ENCODE data around the gene NIT1.

NIT1 gene

GRCh38 chr1:161084597-161084988 is 33.3 kb upstream of the NIT1 start:
- Histone ChIP-seq H3K36me3 (ENCODE audit: control insufficient read depth, insufficient read depth, low read length) (no peaks in the 10 kb centered on the region), H3K9me3 (ENCODE audit: control insufficient read depth, insufficient read depth, low read length) (no peaks in the 10 kb centered on the region), H3K27ac (ENCODE audit: low read length) (no peak overlapping the region), H3K27me3 (ENCODE audit: control insufficient read depth, insufficient read depth, low read length) (no peaks in the 10 kb centered on the region), H3K4me3 (ENCODE audit: low read length) (no peak overlapping the region), H3K4me1 (ENCODE audit: control insufficient read depth, insufficient read depth, low read length) (0 out of 2 replicates have a peak, but pooled peaks cover 2% of the 10 kb centered on the region)
- DNase-seq (ENCODE audit: low read depth, low spot score), result no peak
- no CpG with 5 or more reads among the region's 1 CpG for WGBS (ENCODE audit: insufficient coverage, insufficient read length)

GRCh38 chr1:161085165-161085564 is 32.7 kb upstream of the NIT1 start:
- Histone ChIP-seq H3K27ac (ENCODE audit: low read length) (no peak overlapping the region), H3K9me3 (ENCODE audit: control insufficient read depth, insufficient read depth, low read length) (no peaks in the 10 kb centered on the region), H3K4me1 (ENCODE audit: control insufficient read depth, insufficient read depth, low read length) (0 out of 2 replicates have a peak, but pooled peaks cover 2% of the 10 kb centered on the region), H3K36me3 (ENCODE audit: control insufficient read depth, insufficient read depth, low read length) (no peaks in the 10 kb centered on the region), H3K27me3 (ENCODE audit: control insufficient read depth, insufficient read depth, low read length) (no peaks in the 10 kb centered on the region), H3K4me3 (ENCODE audit: low read length) (no peak overlapping the region)
- no peak for DNase-seq (ENCODE audit: low read depth, low spot score)
- WGBS (ENCODE audit: insufficient coverage, insufficient read length), result no CpG with 5 or more reads among the region's 2 CpGs

GRCh38 chr1:161086457-161086856 is 31.4 kb upstream of the NIT1 start:
- Histone ChIP-seq H3K4me1 (ENCODE audit: control insufficient read depth, insufficient read depth, low read length) (0 out of 2 replicates have a peak, but pooled peaks cover 2% of the 10 kb centered on the region), H3K27me3 (ENCODE audit: control insufficient read depth, insufficient read depth, low read length) (no peaks in the 10 kb centered on the region), H3K27ac (ENCODE audit: low read length) (no peak overlapping the region), H3K9me3 (ENCODE audit: control insufficient read depth, insufficient read depth, low read length) (no peaks in the 10 kb centered on the region), H3K4me3 (ENCODE audit: low read length) (no peak overlapping the region), H3K36me3 (ENCODE audit: control insufficient read depth, insufficient read depth, low read length) (no peaks in the 10 kb centered on the region)
- no peak for DNase-seq (ENCODE audit: low read depth, low spot score)
- no CpG with 5 or more reads among the region's 4 CpGs for WGBS (ENCODE audit: insufficient coverage, insufficient read length)

- no peak overlapping the region for H3K27ac ChIP-seq (ENCODE audit: low read length)
Observed at GRCh38 chr1:161088587-161089110, 29.3 kb upstream of the NIT1 start.

GRCh38 chr1:161089251-161089924 is 28.5 kb upstream of the NIT1 start, which contains the start of gene NECTIN4:
Gene NECTIN4, minus strand, starts transcription at chr1:161089558. Its CDS starts 262 bp downstream, at chr1:161089296.
- no peak within 1 kb of the TSS for H3K27ac ChIP-seq (ENCODE audit: low read length)
- no peak within 1 kb of the TSS for H3K4me3 ChIP-seq (ENCODE audit: low read length)
- DNase-seq (ENCODE audit: low read depth, low spot score), result no peak
- no peaks in the 10 kb centered on the region for H3K27me3 ChIP-seq (ENCODE audit: control insufficient read depth, insufficient read depth, low read length)
- H3K9me3 ChIP-seq (ENCODE audit: control insufficient read depth, insufficient read depth, low read length), result no peaks in the 10 kb centered on the region
- no peaks in the 10 kb centered on the region for H3K36me3 ChIP-seq (ENCODE audit: control insufficient read depth, insufficient read depth, low read length)
- H3K4me1 ChIP-seq (ENCODE audit: control insufficient read depth, insufficient read depth, low read length), result 0 out of 2 replicates have a peak, but pooled peaks cover 2% of the 10 kb centered on the region
- no CpG with 5 or more reads among the region's 22 CpGs for WGBS (ENCODE audit: insufficient coverage, insufficient read length)

More at GRCh38 chr1:161088587-161089110, 29.3 kb upstream of the NIT1 start:
- no peaks in the 10 kb centered on the region for H3K9me3 ChIP-seq (ENCODE audit: control insufficient read depth, insufficient read depth, low read length)
- H3K27me3 ChIP-seq (ENCODE audit: control insufficient read depth, insufficient read depth, low read length), result no peaks in the 10 kb centered on the region
- no peak for DNase-seq (ENCODE audit: low read depth, low spot score)
- WGBS (ENCODE audit: insufficient coverage, insufficient read length), result no CpG with 5 or more reads among the region's 3 CpGs
- no peak overlapping the region for H3K4me3 ChIP-seq (ENCODE audit: low read length)
- no peaks in the 10 kb centered on the region for H3K36me3 ChIP-seq (ENCODE audit: control insufficient read depth, insufficient read depth, low read length)
- H3K4me1 ChIP-seq (ENCODE audit: control insufficient read depth, insufficient read depth, low read length), result 0 out of 2 replicates have a peak, but pooled peaks cover 2% of the 10 kb centered on the region

GRCh38 chr1:161089938-161090337 is 28.0 kb upstream of the NIT1 start:
- H3K36me3 ChIP-seq (ENCODE audit: control insufficient read depth, insufficient read depth, low read length), result no peaks in the 10 kb centered on the region
- 0 out of 2 replicates have a peak, but pooled peaks cover 2% of the 10 kb centered on the region for H3K4me1 ChIP-seq (ENCODE audit: control insufficient read depth, insufficient read depth, low read length)
- no peaks in the 10 kb centered on the region for H3K27me3 ChIP-seq (ENCODE audit: control insufficient read depth, insufficient read depth, low read length)
- no peaks in the 10 kb centered on the region for H3K9me3 ChIP-seq (ENCODE audit: control insufficient read depth, insufficient read depth, low read length)
- H3K4me3 ChIP-seq (ENCODE audit: low read length), result no peak overlapping the region
- no peak for DNase-seq (ENCODE audit: low read depth, low spot score)
- no CpG with 5 or more reads among the region's 5 CpGs for WGBS (ENCODE audit: insufficient coverage, insufficient read length)
- no peak overlapping the region for H3K27ac ChIP-seq (ENCODE audit: low read length)

- no peaks in the 10 kb centered on the region for H3K27me3 ChIP-seq (ENCODE audit: control insufficient read depth, insufficient read depth, low read length)
- no peak overlapping the region for H3K27ac ChIP-seq (ENCODE audit: low read length)
- H3K4me1 ChIP-seq (ENCODE audit: control insufficient read depth, insufficient read depth, low read length), result 0 out of 2 replicates have a peak, but pooled peaks cover 2% of the 10 kb centered on the region
- no peaks in the 10 kb centered on the region for H3K9me3 ChIP-seq (ENCODE audit: control insufficient read depth, insufficient read depth, low read length)
- no peak for DNase-seq (ENCODE audit: low read depth, low spot score)
- no peak overlapping the region for H3K4me3 ChIP-seq (ENCODE audit: low read length)
- no peaks in the 10 kb centered on the region for H3K36me3 ChIP-seq (ENCODE audit: control insufficient read depth, insufficient read depth, low read length)
- WGBS (ENCODE audit: insufficient coverage, insufficient read length), result no CpG with 5 or more reads among the region's 3 CpGs
Observed at GRCh38 chr1:161090617-161091016, 27.3 kb upstream of the NIT1 start.

- no peak overlapping the region for H3K4me3 ChIP-seq (ENCODE audit: low read length)
- H3K27me3 ChIP-seq (ENCODE audit: control insufficient read depth, insufficient read depth, low read length), result no peaks in the 10 kb centered on the region
- H3K36me3 ChIP-seq (ENCODE audit: control insufficient read depth, insufficient read depth, low read length), result no peaks in the 10 kb centered on the region
- no peak for DNase-seq (ENCODE audit: low read depth, low spot score)
- H3K27ac ChIP-seq (ENCODE audit: low read length), result no peak overlapping the region
- WGBS (ENCODE audit: insufficient coverage, insufficient read length), result no CpG with 5 or more reads among the region's 5 CpGs
- 0 out of 2 replicates have a peak, but pooled peaks cover 2% of the 10 kb centered on the region for H3K4me1 ChIP-seq (ENCODE audit: control insufficient read depth, insufficient read depth, low read length)
- no peaks in the 10 kb centered on the region for H3K9me3 ChIP-seq (ENCODE audit: control insufficient read depth, insufficient read depth, low read length)
Observed at GRCh38 chr1:161091093-161091492, 26.8 kb upstream of the NIT1 start.

- WGBS (ENCODE audit: insufficient coverage, insufficient read length), result no CpG with 5 or more reads among the region's 7 CpGs
- Histone ChIP-seq H3K9me3 (ENCODE audit: control insufficient read depth, insufficient read depth, low read length) (no peaks in the 10 kb centered on the region), H3K27ac (ENCODE audit: low read length) (no peak overlapping the region), H3K4me1 (ENCODE audit: control insufficient read depth, insufficient read depth, low read length) (0 out of 2 replicates have a peak, but pooled peaks cover 2% of the 10 kb centered on the region), H3K4me3 (ENCODE audit: low read length) (no peak overlapping the region), H3K27me3 (ENCODE audit: control insufficient read depth, insufficient read depth, low read length) (no peaks in the 10 kb centered on the region), H3K36me3 (ENCODE audit: control insufficient read depth, insufficient read depth, low read length) (no peaks in the 10 kb centered on the region)
- DNase-seq (ENCODE audit: low read depth, low spot score), result no peak
Observed at GRCh38 chr1:161091796-161092507, 26.0 kb upstream of the NIT1 start.

- DNase-seq (ENCODE audit: low read depth, low spot score), result no peak
Observed at GRCh38 chr1:161092621-161093028, 25.3 kb upstream of the NIT1 start.

More at GRCh38 chr1:161092621-161093028, 25.3 kb upstream of the NIT1 start:
- Histone ChIP-seq H3K4me1 (ENCODE audit: control insufficient read depth, insufficient read depth, low read length) (0 out of 2 replicates have a peak, but pooled peaks cover 2% of the 10 kb centered on the region), H3K27me3 (ENCODE audit: control insufficient read depth, insufficient read depth, low read length) (no peaks in the 10 kb centered on the region), H3K27ac (ENCODE audit: low read length) (no peak overlapping the region), H3K4me3 (ENCODE audit: low read length) (no peak overlapping the region), H3K36me3 (ENCODE audit: control insufficient read depth, insufficient read depth, low read length) (no peaks in the 10 kb centered on the region), H3K9me3 (ENCODE audit: control insufficient read depth, insufficient read depth, low read length) (no peaks in the 10 kb centered on the region)
- WGBS (ENCODE audit: insufficient coverage, insufficient read length), result no CpG with 5 or more reads among the region's 3 CpGs

Measured in iPS DF 6.9 (cell line).